HT-29 (cell line): ENCODE data around the gene NEXN. TPM values are rescaled to one million over a fixed set of nuclear protein-coding genes. Genes with fewer than 3 reads are reported as not detected.

Experiments
- DNase-seq: peaks from one replicate; pipeline ENCODE4 v3.0.0-alpha.2; 2015; ENCODE audit warnings: low spot score
- total RNA-seq: library from RNA; depleted of rRNA; stranded (reverse); fragments of >200 nt; shearing (Covaris generic); gene quantifications from 2 replicates; pipeline ENCODE4 v1.2.3, GENCODE V29; 2014

Gene NEXN
- total RNA-seq, 1 experiment from 2014 or later: not detected

GRCh38 chr1:77958850-77959249 lies 70.4 kb downstream of the NEXN start:
- DNase-seq: no peak

- no peak for DNase-seq
Measured at GRCh38 chr1:77961392-77961791, 73.0 kb downstream of the NEXN start.

- no peak for DNase-seq
Measured at GRCh38 chr1:77966291-77966690, 77.9 kb downstream of the NEXN start.

- DNase-seq: no peak
Measured at GRCh38 chr1:77970192-77970591, 81.8 kb downstream of the NEXN start.

- DNase-seq: no peak
Measured at GRCh38 chr1:77972080-77972479, 83.7 kb downstream of the NEXN start.

GRCh38 chr1:77975386-77975785 lies 87.0 kb downstream of the NEXN start:
- no peak for DNase-seq

- DNase-seq: no peak
Measured at GRCh38 chr1:77975907-77976306, 87.5 kb downstream of the NEXN start.

GRCh38 chr1:77976433-77977076 lies 88.1 kb downstream of the NEXN start:
- no peak for DNase-seq

GRCh38 chr1:77977989-77978292 lies 89.5 kb downstream of the NEXN start:
- no peak for DNase-seq

- peak; percentile 90 for DNase-seq
Measured at GRCh38 chr1:77978293-77978968, 90.0 kb downstream of the NEXN start.

- peak; percentile 99 for DNase-seq
Measured at GRCh38 chr1:77978969-77979876, 90.8 kb downstream of the NEXN start, which contains the start of gene FUBP1. TSS of gene FUBP1 (minus strand) at chr1:77979072. CDS start at chr1:77979004, 68 bp downstream.

- DNase-seq: peak; percentile 10
Measured at GRCh38 chr1:77983352-77983996, 95.0 kb downstream of the NEXN start.

- DNase-seq: no peak
Measured at GRCh38 chr1:77983997-77984355, 95.6 kb downstream of the NEXN start.

- no peak for DNase-seq
Measured at GRCh38 chr1:77984629-77985028, 96.2 kb downstream of the NEXN start.

GRCh38 chr1:77986810-77987209 lies 98.4 kb downstream of the NEXN start:
- no peak for DNase-seq

- DNase-seq: no peak
Measured at GRCh38 chr1:77987919-77988318, 99.5 kb downstream of the NEXN start.

- no peak for DNase-seq
Measured at GRCh38 chr1:77989744-77990143, 101.3 kb downstream of the NEXN start.

GRCh38 chr1:77990629-77991204 lies 102.3 kb downstream of the NEXN start:
- no peak for DNase-seq

- no peak for DNase-seq
Measured at GRCh38 chr1:77991638-77992037, 103.2 kb downstream of the NEXN start.
